A673 (cell line): ENCODE results near the gene RHO. TPM values are rescaled to one million over a fixed set of nuclear protein-coding genes. Genes with fewer than 3 reads are reported as not detected.

ENCODE experiments used
- BruUV-seq: library from RNA; stranded (reverse); fragments of 400-500 nt; replicated peaks from 2 replicates; lab custom pipeline; 2021; lab: Mats Ljungman, UMichigan
- CTCF ChIA-PET: fragments of 300-600 bp; sonication (Branson Sonifier 250); formaldehyde crosslinking; loops from one replicate; lab custom pipeline; 2022; ENCODE audit warnings: antibody characterized with exemption; lab: Charles Lee
- POLR2A ChIA-PET: fragments of 300-600 bp; sonication (Branson Sonifier 250); formaldehyde crosslinking; loops from one replicate; lab custom pipeline; 2022; ENCODE audit warnings: antibody characterized with exemption; ENCODE audit not compliant: low non-redundant PET; lab: Charles Lee
- DNase-seq: peaks from one replicate; pipeline ENCODE4 v3.0.0-alpha.2; 2015; ENCODE audit warnings: low spot score
- H3K27ac ChIP-seq: fragments of 200-600 bp; sonication (generic); 2 replicates; pipeline ENCODE4 v1.5.1; 2016; ENCODE audit warnings: mixed run types, low read depth, mild to moderate bottlenecking, mixed read lengths, antibody characterized with exemption, low read length; ENCODE audit not compliant: poor library complexity, severe bottlenecking
- H3K27me3 ChIP-seq: fragments of 200-600 bp; sonication (generic); replicated peaks from 2 replicates; pipeline ENCODE4 v1.6.1; 2017; ENCODE audit warnings: mixed run types, low read depth, mild to moderate bottlenecking, mixed read lengths, antibody characterized with exemption, low read length; ENCODE audit not compliant: insufficient read depth, poor library complexity
- H3K36me3 ChIP-seq: fragments of 200-600 bp; sonication (generic); 2 replicates; pipeline ENCODE4 v1.6.1; 2016; ENCODE audit warnings: mixed run types, mild to moderate bottlenecking, mixed read lengths, antibody characterized with exemption, low read length; ENCODE audit not compliant: insufficient read depth, poor library complexity, severe bottlenecking
- H3K4me1 ChIP-seq: fragments of 200-600 bp; sonication (generic); 2 replicates; pipeline ENCODE4 v1.6.1; 2017; ENCODE audit warnings: mixed run types, mild to moderate bottlenecking, mixed read lengths, antibody characterized with exemption, low read length; ENCODE audit not compliant: insufficient read depth, poor library complexity, severe bottlenecking
- H3K4me3 ChIP-seq: fragments of 200-600 bp; sonication (generic); 2 replicates; pipeline ENCODE4 v1.5.1; 2016; ENCODE audit warnings: low read depth, mixed run types, mild to moderate bottlenecking, mixed read lengths, low read length; ENCODE audit not compliant: poor library complexity, severe bottlenecking
- H3K9me3 ChIP-seq: fragments of 200-600 bp; sonication (generic); 2 replicates; pipeline ENCODE4 v1.6.1; 2016; ENCODE audit warnings: mixed run types, low read depth, mild to moderate bottlenecking, mixed read lengths, antibody characterized with exemption, low read length; ENCODE audit not compliant: poor library complexity, severe bottlenecking
- EZH2 ChIP-seq: fragments of 200-600 bp; sonication (generic); IDR thresholded peaks from 2 replicates; pipeline ENCODE4 v1.6.1; 2017; ENCODE audit warnings: borderline replicate concordance, low read depth, mild to moderate bottlenecking, mixed read lengths, antibody characterized with exemption, low read length; ENCODE audit not compliant: poor library complexity, severe bottlenecking
- intact Hi-C: fragments of 100-400 bp; cut with micrococcal nuclease; formaldehyde crosslinking; loops from one replicate; pipeline ENCODE4 v1.10.0; 2022; ENCODE audit not compliant: unreplicated experiment
- total RNA-seq: library from RNA; stranded (reverse); gene quantifications from 2 replicates; pipeline ENCODE4 v1.2.3, GENCODE V29; 2021
- TF ChIP-seq, protein P1 (sequence below): fragments of 300-800, 200-600 bp; sonication (generic); conservative IDR thresholded peaks from 2 replicates; pipeline ENCODE4 v1.5.1; 2017; ENCODE audit warnings: low read depth, mild to moderate bottlenecking, antibody characterized with exemption, low read length, moderate library complexity, mixed read lengths

The RHO gene
- total RNA-seq, 1 experiment from 2014 or later = not detected

DNA sequence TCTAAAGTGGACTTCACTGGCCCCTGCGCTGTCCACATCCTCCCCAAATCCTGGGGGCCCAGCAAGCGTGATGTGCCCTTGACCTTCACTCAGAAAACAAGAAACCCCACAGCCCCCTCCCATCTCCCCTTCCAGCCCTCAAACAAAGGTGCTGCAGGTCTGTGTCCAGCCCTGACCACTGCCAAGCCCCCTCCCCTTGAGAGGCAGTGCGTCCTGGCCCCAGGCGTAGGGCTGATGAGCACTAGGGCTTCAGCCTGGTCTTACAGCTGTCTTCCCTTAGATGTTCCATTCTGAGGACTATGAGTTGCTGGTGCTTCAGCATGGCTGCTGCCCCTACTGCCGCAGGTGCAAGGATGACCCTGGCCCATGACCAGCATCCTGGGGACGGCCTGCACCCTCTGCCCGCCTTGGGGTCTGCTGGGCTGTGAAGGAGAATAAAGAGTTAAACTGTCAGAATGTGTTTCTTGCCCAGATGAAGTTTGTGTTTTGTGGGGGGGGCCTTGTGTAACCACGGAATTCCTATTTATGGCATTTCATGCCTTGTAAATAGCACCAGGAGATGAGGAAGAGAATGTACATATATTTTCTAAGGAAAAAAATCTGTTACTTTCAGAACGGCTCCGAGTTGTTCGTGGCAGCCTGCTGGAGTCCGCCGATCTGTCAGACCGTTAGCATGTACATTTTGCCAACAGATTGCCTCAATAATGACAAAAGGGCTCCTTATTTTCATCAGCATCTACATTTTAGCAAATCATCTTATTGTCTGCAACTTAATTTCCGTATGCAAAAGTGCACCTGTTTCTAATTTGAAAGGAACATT lies 8.3 kb upstream of the RHO start:
- H3K27me3 ChIP-seq = no peaks in the 10 kb centered on the region
- H3K4me3 ChIP-seq = no peak overlapping the region
- H3K9me3 ChIP-seq = no peaks in the 10 kb centered on the region
- no peak for DNase-seq
- no peaks in the 10 kb centered on the region for H3K4me1 ChIP-seq
- CTCF ChIA-PET = no interaction called here
- POLR2A ChIA-PET = no interaction called here
- no peaks in the 10 kb centered on the region for H3K36me3 ChIP-seq
- BruUV-seq = no TSS peak
- intact Hi-C loops = no loop called here
- no peak for TF ChIP-seq EZH2
- TF ChIP-seq, protein P1, sequence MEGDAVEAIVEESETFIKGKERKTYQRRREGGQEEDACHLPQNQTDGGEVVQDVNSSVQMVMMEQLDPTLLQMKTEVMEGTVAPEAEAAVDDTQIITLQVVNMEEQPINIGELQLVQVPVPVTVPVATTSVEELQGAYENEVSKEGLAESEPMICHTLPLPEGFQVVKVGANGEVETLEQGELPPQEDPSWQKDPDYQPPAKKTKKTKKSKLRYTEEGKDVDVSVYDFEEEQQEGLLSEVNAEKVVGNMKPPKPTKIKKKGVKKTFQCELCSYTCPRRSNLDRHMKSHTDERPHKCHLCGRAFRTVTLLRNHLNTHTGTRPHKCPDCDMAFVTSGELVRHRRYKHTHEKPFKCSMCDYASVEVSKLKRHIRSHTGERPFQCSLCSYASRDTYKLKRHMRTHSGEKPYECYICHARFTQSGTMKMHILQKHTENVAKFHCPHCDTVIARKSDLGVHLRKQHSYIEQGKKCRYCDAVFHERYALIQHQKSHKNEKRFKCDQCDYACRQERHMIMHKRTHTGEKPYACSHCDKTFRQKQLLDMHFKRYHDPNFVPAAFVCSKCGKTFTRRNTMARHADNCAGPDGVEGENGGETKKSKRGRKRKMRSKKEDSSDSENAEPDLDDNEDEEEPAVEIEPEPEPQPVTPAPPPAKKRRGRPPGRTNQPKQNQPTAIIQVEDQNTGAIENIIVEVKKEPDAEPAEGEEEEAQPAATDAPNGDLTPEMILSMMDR = no peak
- H3K27ac ChIP-seq = no peak overlapping the region

DNA sequence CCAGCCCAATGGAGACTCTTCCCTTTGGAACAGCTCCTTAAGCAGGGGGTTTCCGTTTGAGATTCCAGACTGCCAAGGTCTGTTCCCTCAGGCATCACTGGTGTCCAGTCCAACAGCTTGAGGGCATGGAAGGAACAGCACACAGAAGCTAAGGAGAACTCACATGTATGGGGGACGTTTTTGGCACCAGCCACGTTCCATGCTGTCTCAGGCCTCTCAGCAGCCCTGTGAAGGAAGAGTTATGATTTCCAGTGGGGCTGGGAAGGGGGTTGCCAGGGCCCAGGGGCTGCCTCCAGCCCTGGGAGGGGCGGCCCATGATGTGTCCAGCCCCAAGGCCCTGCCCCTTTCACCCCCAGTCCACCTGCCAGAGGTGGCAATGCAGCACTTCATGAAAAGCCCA lies 7.5 kb upstream of the RHO start:
- CTCF ChIA-PET = no interaction called here
- H3K27me3 ChIP-seq = no peaks in the 10 kb centered on the region
- POLR2A ChIA-PET = no interaction called here

DNA sequence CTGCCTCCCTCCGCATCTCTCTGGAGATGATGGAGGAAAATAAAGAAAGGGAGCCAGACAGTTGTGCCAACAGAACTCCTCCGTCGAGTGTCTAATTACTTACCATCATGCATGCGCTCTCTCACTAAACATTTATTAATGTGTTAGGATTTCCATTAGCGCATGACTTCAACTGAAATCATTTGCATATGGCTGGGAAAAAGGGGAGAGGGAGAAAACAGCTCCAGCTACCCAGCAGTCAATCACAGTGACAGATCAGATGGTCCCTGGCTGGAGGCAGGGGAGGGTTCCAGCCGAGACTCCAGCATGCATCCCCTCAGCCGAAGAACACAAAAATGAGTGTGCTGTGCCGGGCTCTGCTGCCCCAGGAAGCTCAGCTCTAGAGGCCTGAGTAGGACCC lies 6.8 kb upstream of the RHO start:
- no TSS peak for BruUV-seq
- CTCF ChIA-PET = no interaction called here

More for the DNA sequence above, 7.5 kb upstream of the RHO start:
- Histone ChIP-seq H3K27ac (no peak overlapping the region), H3K4me3 (no peak overlapping the region), H3K4me1 (no peaks in the 10 kb centered on the region), H3K9me3 (no peaks in the 10 kb centered on the region), H3K36me3 (no peaks in the 10 kb centered on the region)
- intact Hi-C loops = no loop called here
- no peak for TF ChIP-seq EZH2
- DNase-seq = no peak
- BruUV-seq = no TSS peak

More for the DNA sequence above, 6.8 kb upstream of the RHO start:
- no peaks in the 10 kb centered on the region for H3K9me3 ChIP-seq
- no peak overlapping the region for H3K4me3 ChIP-seq
- no peaks in the 10 kb centered on the region for H3K4me1 ChIP-seq
- H3K27ac ChIP-seq = no peak overlapping the region
- POLR2A ChIA-PET = no interaction called here
- no peaks in the 10 kb centered on the region for H3K27me3 ChIP-seq
- no peaks in the 10 kb centered on the region for H3K36me3 ChIP-seq
- no peak for DNase-seq
- TF ChIP-seq, protein P1 = no peak
- no peak for TF ChIP-seq EZH2
- intact Hi-C loops = no loop called here
